Mesothelial cell of epicardium (in vitro differentiated cells): Measurements from ENCODE around the gene ECEL1. TPM values are rescaled to one million over a fixed set of nuclear protein-coding genes. Genes with fewer than 3 reads are reported as not detected.
A peak's percentile ranks its signal among the peaks of the same experiment; 100 is the strongest.

Source experiments
- DNase-seq, 2 experiments: peaks; one replicate each; pipeline ENCODE4 v3.0.0; 2021; ENCODE audit warnings: low spot score in 2 of 2; ENCODE audit not compliant: unreplicated experiment in 2 of 2
- H3K27ac Mint-ChIP-seq: 2 replicates; pipeline ENCODE4 v1.8.0; 2021; ENCODE audit warnings: mixed read lengths
- H3K27me3 Mint-ChIP-seq: 2 replicates; pipeline ENCODE4 v1.8.0; 2021; ENCODE audit warnings: low read depth, mixed read lengths
- H3K36me3 Mint-ChIP-seq: 2 replicates; pipeline ENCODE4 v1.8.0; 2021; ENCODE audit warnings: mixed read lengths
- H3K4me1 Mint-ChIP-seq: 2 replicates; pipeline ENCODE4 v1.8.0; 2021; ENCODE audit warnings: mixed read lengths
- H3K4me3 Mint-ChIP-seq: 2 replicates; pipeline ENCODE4 v1.8.0; 2021; ENCODE audit warnings: mild to moderate bottlenecking, moderate library complexity, mixed read lengths
- H3K9me3 Mint-ChIP-seq: 2 replicates; pipeline ENCODE4 v1.8.0; 2021; ENCODE audit warnings: mixed read lengths
- CTCF ChIP-seq: fragments of 200-600 bp; sonication (generic); IDR thresholded peaks from one replicate; pipeline ENCODE4 v1.5.0; 2021; ENCODE audit warnings: antibody characterized with exemption; ENCODE audit not compliant: unreplicated experiment
- total RNA-seq: library from RNA; stranded (reverse); gene quantifications from 3 replicates; pipeline ENCODE4 v1.2.1, GENCODE V29; 2021

ECEL1 gene
- total RNA-seq, 1 donor from 2014 or later: 8.8 TPM

- H3K4me3 Mint-ChIP-seq: peak overlapping the region; percentile 71
- DNase-seq: no peak
- no peak for TF ChIP-seq CTCF
- H3K36me3 Mint-ChIP-seq: no peaks in the 10 kb centered on the region
- H3K9me3 Mint-ChIP-seq: no peaks in the 10 kb centered on the region
- H3K27ac Mint-ChIP-seq: no peak overlapping the region
- H3K4me1 Mint-ChIP-seq: peaks cover 32% of the 10 kb centered on the region
- peaks cover 74% of the 10 kb centered on the region for H3K27me3 Mint-ChIP-seq
Measured at GRCh38 chr2:232501794-232502390, 14.3 kb upstream of the ECEL1 start.

GRCh38 chr2:232501331-232501771 is 13.7 kb upstream of the ECEL1 start:
- Mint-ChIP-seq H3K4me3 (peak overlapping the region; percentile 17), H3K27me3 (peaks cover 69% of the 10 kb centered on the region), H3K27ac (no peak overlapping the region), H3K36me3 (no peaks in the 10 kb centered on the region), H3K9me3 (no peaks in the 10 kb centered on the region), H3K4me1 (peaks cover 27% of the 10 kb centered on the region)
- no peak for TF ChIP-seq CTCF
- no peak for DNase-seq

GRCh38 chr2:232498452-232498851 is 10.8 kb upstream of the ECEL1 start:
- Mint-ChIP-seq H3K4me1 (peaks cover 13% of the 10 kb centered on the region), H3K27me3 (peaks cover 47% of the 10 kb centered on the region), H3K9me3 (no peaks in the 10 kb centered on the region), H3K27ac (no peak overlapping the region), H3K36me3 (no peaks in the 10 kb centered on the region), H3K4me3 (no peak overlapping the region)
- TF ChIP-seq CTCF: no peak
- no peak for DNase-seq

- H3K27ac Mint-ChIP-seq: no peak overlapping the region
- H3K4me3 Mint-ChIP-seq: no peak overlapping the region
- H3K9me3 Mint-ChIP-seq: no peaks in the 10 kb centered on the region
- TF ChIP-seq CTCF: no peak
- peaks cover 47% of the 10 kb centered on the region for H3K27me3 Mint-ChIP-seq
- H3K4me1 Mint-ChIP-seq: peaks cover 9% of the 10 kb centered on the region
- no peak for DNase-seq
- H3K36me3 Mint-ChIP-seq: no peaks in the 10 kb centered on the region
Measured at GRCh38 chr2:232497348-232497747, 9.7 kb upstream of the ECEL1 start.

- Mint-ChIP-seq H3K9me3 (no peaks in the 10 kb centered on the region), H3K4me3 (no peak overlapping the region), H3K36me3 (no peaks in the 10 kb centered on the region), H3K4me1 (peaks cover 4% of the 10 kb centered on the region), H3K27me3 (peaks cover 49% of the 10 kb centered on the region), H3K27ac (no peak overlapping the region)
- no peak for DNase-seq
- TF ChIP-seq CTCF: no peak
Measured at GRCh38 chr2:232496501-232497270, 9.1 kb upstream of the ECEL1 start.
